Prostate gland (tissue), 2 donors: ENCODE data around the gene CA14.

Experiments
- POLR2A ChIP-seq: fragments of 450-650 bp; IDR thresholded peaks from one replicate; pipeline ENCODE4 v1.6.1; 2016; ENCODE audit warnings: antibody characterized with exemption, mild to moderate bottlenecking
- POLR2AphosphoS5 ChIP-seq: sonication (generic); formaldehyde crosslinking; IDR thresholded peaks from one replicate; pipeline ENCODE4 v1.6.1; 2017; ENCODE audit warnings: antibody characterized with exemption
- TF ChIP-seq, protein P1 (sequence below), 4 experiments: fragments of 200-600 bp in 2 of 4; fragments of 450-650 bp in 2 of 4; sonication (generic) in 2 of 4; IDR thresholded peaks; 1 replicate in 3 of 4; 2 replicates in 1 of 4; pipeline ENCODE4 v1.5.1; 2016 to 2019; ENCODE audit warnings: antibody characterized with exemption in 4 of 4, mild to moderate bottlenecking in 2 of 4, moderate library complexity in 2 of 4

DNA sequence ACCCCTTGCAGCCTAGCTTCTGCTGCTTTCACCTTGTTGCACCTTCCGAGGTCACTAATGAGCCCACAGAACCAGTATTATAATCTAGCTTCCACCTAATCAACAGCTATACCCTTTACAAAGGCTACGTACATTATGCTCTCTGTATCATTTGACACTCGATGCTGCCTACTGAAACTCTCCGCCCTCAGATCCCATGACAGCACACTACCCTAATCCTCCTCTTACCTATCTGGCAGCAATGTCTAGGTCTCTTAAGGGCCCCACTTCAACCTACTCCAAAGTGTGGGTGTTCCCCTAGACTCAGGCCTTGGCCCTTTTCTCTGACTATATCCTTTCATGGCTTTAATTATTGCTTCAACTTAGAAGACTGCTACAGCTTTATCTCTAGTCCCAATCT is 31.2 kb downstream of the CA14 start:
- TF ChIP-seq, protein P1, sequence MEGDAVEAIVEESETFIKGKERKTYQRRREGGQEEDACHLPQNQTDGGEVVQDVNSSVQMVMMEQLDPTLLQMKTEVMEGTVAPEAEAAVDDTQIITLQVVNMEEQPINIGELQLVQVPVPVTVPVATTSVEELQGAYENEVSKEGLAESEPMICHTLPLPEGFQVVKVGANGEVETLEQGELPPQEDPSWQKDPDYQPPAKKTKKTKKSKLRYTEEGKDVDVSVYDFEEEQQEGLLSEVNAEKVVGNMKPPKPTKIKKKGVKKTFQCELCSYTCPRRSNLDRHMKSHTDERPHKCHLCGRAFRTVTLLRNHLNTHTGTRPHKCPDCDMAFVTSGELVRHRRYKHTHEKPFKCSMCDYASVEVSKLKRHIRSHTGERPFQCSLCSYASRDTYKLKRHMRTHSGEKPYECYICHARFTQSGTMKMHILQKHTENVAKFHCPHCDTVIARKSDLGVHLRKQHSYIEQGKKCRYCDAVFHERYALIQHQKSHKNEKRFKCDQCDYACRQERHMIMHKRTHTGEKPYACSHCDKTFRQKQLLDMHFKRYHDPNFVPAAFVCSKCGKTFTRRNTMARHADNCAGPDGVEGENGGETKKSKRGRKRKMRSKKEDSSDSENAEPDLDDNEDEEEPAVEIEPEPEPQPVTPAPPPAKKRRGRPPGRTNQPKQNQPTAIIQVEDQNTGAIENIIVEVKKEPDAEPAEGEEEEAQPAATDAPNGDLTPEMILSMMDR (IDR thresholded peaks at IDR 0.05) = no peak
- TF ChIP-seq POLR2A = no peak
- TF ChIP-seq POLR2AphosphoS5 = no peak
